Breast epithelium (tissue), 3 donors: ENCODE measurements around the gene CR1L.

Experiments
- POLR2AphosphoS5 ChIP-seq, 3 donors: sonication (generic); formaldehyde crosslinking; IDR thresholded peaks; one replicate each; pipeline ENCODE4 v1.6.1; 2017; ENCODE audit warnings: antibody characterized with exemption in 3 of 3
- TF ChIP-seq, protein P1 (sequence below), 3 donors: fragments of 450-650 bp; IDR thresholded peaks; one replicate each; pipeline ENCODE4 v1.5.1; 2016 to 2017; ENCODE audit warnings: antibody characterized with exemption in 3 of 3, mild to moderate bottlenecking in 3 of 3, moderate library complexity in 3 of 3

GRCh38 chr1:207646171-207646570 lies 1.2 kb downstream of the CR1L start:
- no peak for TF ChIP-seq POLR2AphosphoS5 (IDR thresholded peaks at IDR 0.05)
- TF ChIP-seq, protein P1, sequence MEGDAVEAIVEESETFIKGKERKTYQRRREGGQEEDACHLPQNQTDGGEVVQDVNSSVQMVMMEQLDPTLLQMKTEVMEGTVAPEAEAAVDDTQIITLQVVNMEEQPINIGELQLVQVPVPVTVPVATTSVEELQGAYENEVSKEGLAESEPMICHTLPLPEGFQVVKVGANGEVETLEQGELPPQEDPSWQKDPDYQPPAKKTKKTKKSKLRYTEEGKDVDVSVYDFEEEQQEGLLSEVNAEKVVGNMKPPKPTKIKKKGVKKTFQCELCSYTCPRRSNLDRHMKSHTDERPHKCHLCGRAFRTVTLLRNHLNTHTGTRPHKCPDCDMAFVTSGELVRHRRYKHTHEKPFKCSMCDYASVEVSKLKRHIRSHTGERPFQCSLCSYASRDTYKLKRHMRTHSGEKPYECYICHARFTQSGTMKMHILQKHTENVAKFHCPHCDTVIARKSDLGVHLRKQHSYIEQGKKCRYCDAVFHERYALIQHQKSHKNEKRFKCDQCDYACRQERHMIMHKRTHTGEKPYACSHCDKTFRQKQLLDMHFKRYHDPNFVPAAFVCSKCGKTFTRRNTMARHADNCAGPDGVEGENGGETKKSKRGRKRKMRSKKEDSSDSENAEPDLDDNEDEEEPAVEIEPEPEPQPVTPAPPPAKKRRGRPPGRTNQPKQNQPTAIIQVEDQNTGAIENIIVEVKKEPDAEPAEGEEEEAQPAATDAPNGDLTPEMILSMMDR (IDR thresholded peaks at IDR 0.05), result no peak
